Measurements from ENCODE around the gene NOC4L.

The NOC4L gene

DNA sequence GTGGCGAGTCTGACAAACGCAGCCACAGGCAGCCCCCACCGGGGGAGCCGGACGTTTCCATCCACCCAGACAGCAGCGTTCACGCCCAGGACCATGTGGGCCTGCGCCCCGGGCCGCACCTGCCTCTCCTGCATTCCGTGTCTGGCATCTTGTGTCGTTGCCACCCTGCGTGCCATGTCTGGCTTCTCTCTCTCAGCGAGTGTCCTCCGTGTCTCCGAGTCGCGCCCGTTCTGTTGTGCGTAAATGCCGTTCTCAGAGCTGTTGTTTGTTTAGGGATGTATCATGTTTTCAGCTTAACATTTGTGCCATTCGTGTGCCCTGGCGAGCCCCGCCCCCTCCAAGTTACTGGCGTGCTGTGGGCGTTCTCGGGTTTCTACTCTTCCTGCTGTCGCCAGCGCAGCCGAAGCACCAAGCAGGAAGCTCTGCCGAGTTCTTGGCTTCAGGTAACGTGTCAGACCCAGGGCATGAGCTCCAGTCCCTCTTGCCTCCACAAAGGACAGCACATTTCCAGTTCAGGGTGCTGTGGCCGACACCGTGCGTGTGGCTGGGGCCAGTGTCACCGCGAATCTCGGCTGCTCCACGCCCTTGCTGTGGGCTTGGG, 34.6 kb downstream of the NOC4L start:
- Mint-ChIP-seq H3K4me3 (peak overlapping the region; percentile 39), H3K4me1 (peaks cover 39% of the 10 kb centered on the region), H3K36me3 (ENCODE audit: low read depth) (no peaks in the 10 kb centered on the region), H3K27me3 (ENCODE audit: low read depth, poor library complexity) (peaks cover 37% of the 10 kb centered on the region), H3K27ac (no peak overlapping the region), H3K9me3 (no peaks in the 10 kb centered on the region)
- no peak for DNase-seq
- TF ChIP-seq, protein P1, sequence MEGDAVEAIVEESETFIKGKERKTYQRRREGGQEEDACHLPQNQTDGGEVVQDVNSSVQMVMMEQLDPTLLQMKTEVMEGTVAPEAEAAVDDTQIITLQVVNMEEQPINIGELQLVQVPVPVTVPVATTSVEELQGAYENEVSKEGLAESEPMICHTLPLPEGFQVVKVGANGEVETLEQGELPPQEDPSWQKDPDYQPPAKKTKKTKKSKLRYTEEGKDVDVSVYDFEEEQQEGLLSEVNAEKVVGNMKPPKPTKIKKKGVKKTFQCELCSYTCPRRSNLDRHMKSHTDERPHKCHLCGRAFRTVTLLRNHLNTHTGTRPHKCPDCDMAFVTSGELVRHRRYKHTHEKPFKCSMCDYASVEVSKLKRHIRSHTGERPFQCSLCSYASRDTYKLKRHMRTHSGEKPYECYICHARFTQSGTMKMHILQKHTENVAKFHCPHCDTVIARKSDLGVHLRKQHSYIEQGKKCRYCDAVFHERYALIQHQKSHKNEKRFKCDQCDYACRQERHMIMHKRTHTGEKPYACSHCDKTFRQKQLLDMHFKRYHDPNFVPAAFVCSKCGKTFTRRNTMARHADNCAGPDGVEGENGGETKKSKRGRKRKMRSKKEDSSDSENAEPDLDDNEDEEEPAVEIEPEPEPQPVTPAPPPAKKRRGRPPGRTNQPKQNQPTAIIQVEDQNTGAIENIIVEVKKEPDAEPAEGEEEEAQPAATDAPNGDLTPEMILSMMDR (IDR thresholded peaks at IDR 0.05), result no peak

DNA sequence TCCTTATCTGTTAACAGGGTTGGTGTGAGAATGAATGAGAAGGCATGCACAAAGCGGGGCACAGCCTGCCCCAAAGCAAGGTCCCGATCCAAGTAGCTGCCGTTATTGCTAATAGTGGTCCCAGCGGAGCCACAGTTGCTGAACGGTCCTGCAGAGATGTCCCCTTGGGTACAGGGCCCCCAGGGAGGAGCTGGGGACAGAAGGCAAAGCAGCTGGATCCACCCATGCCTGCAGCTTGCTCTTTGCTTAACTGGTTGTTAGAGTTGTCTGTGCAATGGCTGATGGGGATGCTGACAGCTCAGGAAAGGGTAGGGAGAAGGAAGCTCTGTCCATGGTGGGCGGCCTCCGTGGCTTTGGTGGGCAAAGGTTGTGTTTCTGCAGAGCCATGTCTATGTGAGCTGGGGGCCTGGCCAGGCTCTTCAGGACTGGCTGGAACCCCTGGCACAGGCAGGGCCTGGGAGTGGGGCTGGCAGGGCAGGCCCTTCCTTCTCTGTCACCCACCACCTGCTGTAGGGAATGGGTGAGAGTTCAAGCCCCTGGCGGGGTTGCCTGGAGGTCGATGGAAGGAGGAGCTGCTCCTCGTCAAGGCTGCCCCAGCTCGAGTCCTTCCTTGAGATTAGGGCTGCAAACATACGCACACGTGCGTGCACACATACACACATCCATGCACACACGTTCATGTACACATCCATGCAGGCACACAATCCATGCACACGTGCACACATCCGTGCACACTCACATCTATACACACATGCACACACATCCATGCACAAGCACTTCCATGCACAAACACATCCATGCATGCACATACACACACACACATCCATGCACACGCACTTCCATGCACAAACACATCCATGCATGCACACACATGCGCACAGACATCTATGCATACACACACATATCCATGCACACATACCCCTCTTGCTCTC, 35.4 kb downstream of the NOC4L start:
- Mint-ChIP-seq H3K9me3 (no peaks in the 10 kb centered on the region), H3K4me3 (no peak overlapping the region), H3K27ac (no peak overlapping the region), H3K4me1 (peaks cover 34% of the 10 kb centered on the region), H3K27me3 (ENCODE audit: low read depth, poor library complexity) (peaks cover 40% of the 10 kb centered on the region), H3K36me3 (ENCODE audit: low read depth) (no peaks in the 10 kb centered on the region)
- TF ChIP-seq, protein P1 (IDR thresholded peaks at IDR 0.05), result no peak
- DNase-seq, result no peak

DNA sequence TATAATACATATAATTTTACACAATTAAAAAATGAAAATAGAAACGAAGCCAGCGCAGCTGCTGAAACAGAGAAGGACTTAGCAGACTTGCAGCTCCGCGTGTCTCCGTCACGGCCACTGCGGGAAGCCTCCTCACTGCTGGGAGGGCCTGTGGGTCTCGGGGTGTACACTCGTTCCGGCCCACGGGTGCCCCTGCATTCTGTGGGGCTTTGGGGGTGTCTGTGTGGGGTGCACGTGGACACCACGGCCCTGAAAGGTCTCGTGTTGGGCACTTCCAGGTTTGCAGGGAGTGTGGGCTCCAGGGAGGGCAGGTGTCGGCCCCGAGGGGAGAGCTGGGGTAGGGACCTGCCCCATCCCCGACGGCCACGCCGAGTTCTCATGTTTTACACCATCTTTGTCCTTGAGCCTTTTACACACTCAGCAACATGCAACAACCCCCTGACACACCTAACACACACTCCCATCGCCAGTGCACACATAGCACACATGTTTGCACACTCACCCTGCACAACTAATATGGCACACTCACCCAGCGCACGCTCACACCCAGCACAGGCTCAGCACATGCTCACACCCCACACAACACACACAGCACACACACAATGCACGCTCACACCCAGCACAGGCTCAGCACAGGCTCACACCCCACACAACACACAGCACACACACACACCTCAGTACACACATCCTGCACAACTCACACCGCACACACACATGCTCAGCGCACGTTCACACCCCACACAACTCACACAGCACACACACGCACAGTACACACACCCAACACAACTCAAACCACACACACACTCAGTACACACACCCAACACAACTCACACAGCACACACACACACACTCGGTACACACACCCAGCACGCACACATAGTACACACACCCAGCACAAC, 36.6 kb downstream of the NOC4L start:
- no peaks in the 10 kb centered on the region for H3K9me3 Mint-ChIP-seq
- no peak for DNase-seq
- TF ChIP-seq, protein P1 (IDR thresholded peaks at IDR 0.05), result no peak
- no peak overlapping the region for H3K4me3 Mint-ChIP-seq
- H3K36me3 Mint-ChIP-seq (ENCODE audit: low read depth), result no peaks in the 10 kb centered on the region
- peaks cover 36% of the 10 kb centered on the region for H3K4me1 Mint-ChIP-seq
- no peak overlapping the region for H3K27ac Mint-ChIP-seq
- H3K27me3 Mint-ChIP-seq (ENCODE audit: low read depth, poor library complexity), result peaks cover 52% of the 10 kb centered on the region

DNA sequence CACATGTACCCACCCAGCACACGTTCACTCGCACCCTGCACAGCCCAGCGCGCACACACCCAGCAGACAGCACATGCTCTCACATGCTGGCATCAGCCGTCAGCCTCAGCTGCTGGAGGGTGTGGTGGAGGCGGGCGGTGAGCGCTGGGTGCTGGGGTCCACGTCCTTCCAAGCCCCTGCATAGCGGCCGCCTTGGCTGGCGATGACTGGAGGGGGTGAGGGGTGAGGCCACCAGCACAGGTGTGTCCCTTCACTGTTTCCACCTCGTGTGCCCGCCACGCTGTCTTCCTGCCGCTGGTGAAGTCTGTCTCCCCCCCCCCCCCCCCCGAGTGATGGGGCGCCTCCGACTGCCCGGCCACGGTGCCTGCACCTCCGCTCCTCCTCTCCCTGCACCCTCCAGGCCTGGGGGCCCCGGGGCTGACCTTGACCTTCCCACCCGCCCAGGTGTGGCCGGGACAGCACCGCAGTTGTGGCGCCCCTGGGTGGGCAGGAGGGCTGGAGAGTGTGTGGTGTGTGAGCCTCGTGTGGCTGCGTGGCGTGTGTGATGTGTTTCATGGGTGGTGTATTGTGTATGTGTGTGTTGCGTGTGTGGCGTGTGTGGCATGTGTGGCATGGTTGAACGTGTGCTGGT, 37.4 kb downstream of the NOC4L start:
- Mint-ChIP-seq H3K4me1 (peaks cover 38% of the 10 kb centered on the region), H3K9me3 (no peaks in the 10 kb centered on the region), H3K27me3 (ENCODE audit: low read depth, poor library complexity) (peaks cover 60% of the 10 kb centered on the region), H3K36me3 (ENCODE audit: low read depth) (no peaks in the 10 kb centered on the region), H3K4me3 (no peak overlapping the region), H3K27ac (no peak overlapping the region)
- DNase-seq, result no peak
- TF ChIP-seq, protein P1 (IDR thresholded peaks at IDR 0.05), result no peak

DNA sequence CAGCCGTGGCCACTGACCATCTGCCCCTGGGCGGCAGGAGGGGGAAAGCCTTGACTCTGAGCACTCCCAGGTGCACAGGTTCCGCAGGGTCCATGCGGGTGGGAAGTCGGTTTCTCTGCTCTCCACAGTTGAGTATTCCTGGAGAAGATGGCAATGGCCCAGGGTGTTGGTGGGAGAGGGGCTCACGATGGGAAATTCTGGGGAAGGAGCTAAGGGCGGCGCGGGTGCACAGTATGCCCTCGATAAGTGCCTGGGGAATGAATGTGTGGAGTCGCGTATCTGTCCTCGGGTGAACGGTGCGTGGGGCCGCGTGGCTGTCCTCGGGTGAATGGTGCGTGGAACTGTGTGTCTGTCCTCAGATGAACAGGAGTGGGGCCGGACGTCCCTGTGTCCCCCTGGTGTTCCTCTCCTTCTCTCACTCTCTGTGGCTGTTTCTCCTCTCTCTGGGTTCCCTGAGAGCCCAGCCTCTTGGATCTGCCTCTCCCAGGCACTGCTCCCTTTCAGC, 38.0 kb downstream of the NOC4L start:
- no peak for DNase-seq
- H3K9me3 Mint-ChIP-seq, result no peaks in the 10 kb centered on the region
- H3K4me1 Mint-ChIP-seq, result peaks cover 32% of the 10 kb centered on the region
- H3K36me3 Mint-ChIP-seq (ENCODE audit: low read depth), result no peaks in the 10 kb centered on the region
- TF ChIP-seq, protein P1 (IDR thresholded peaks at IDR 0.05), result no peak
- H3K4me3 Mint-ChIP-seq, result no peak overlapping the region
- no peak overlapping the region for H3K27ac Mint-ChIP-seq
- peaks cover 65% of the 10 kb centered on the region for H3K27me3 Mint-ChIP-seq (ENCODE audit: low read depth, poor library complexity)
